ENCODE measurements around the gene INHBE. TPM values are rescaled to one million over a fixed set of nuclear protein-coding genes. Genes with fewer than 3 reads are reported as not detected.
"Not testable (repeated sequence)": the region's sequence is repeated elsewhere in the genome, so short reads cannot be mapped to it uniquely, and the experiment has no call there.

Gene INHBE
- total RNA-seq, 1 donor from 2014 or later = 1.2 TPM

GRCh38 chr12:57418255-57418654 lies 36.9 kb upstream of the INHBE start:
- TF ChIP-seq CTCF (IDR thresholded peaks at IDR 0.05; ENCODE audit: unreplicated experiment) = no peak
- Mint-ChIP-seq H3K9me3 (ENCODE audit: low read depth) (no peaks in the 10 kb centered on the region), H3K27me3 (no peaks in the 10 kb centered on the region), H3K27ac (no peak overlapping the region), H3K4me1 (ENCODE audit: low read depth) (peaks cover 7% of the 10 kb centered on the region), H3K36me3 (ENCODE audit: insufficient read depth) (peaks cover 10% of the 10 kb centered on the region), H3K4me3 (ENCODE audit: low read depth) (no peak overlapping the region)
- no peak for DNase-seq (ENCODE audit: low spot score, unreplicated experiment)

- Mint-ChIP-seq H3K36me3 (ENCODE audit: insufficient read depth) (peaks cover 12% of the 10 kb centered on the region), H3K4me3 (ENCODE audit: low read depth) (no peak overlapping the region), H3K27me3 (no peaks in the 10 kb centered on the region), H3K9me3 (ENCODE audit: low read depth) (no peaks in the 10 kb centered on the region), H3K4me1 (ENCODE audit: low read depth) (peaks cover 7% of the 10 kb centered on the region), H3K27ac (no peak overlapping the region)
- DNase-seq (ENCODE audit: low spot score, unreplicated experiment) = no peak
- no peak for TF ChIP-seq CTCF (IDR thresholded peaks at IDR 0.05; ENCODE audit: unreplicated experiment)
These were observed 35.6 kb upstream of the INHBE start for GRCh38 chr12:57419495-57419894.

- peaks cover 4% of the 10 kb centered on the region for H3K4me1 Mint-ChIP-seq (ENCODE audit: low read depth)
- peak overlapping the region; percentile 34 for H3K27ac Mint-ChIP-seq
These were observed 34.6 kb upstream of the INHBE start for GRCh38 chr12:57420482-57420881.

GRCh38 chr12:57426948-57427347 lies 28.2 kb upstream of the INHBE start:
- not testable (repeated sequence) for H3K4me3 Mint-ChIP-seq (ENCODE audit: low read depth); H3K27me3 Mint-ChIP-seq; DNase-seq (ENCODE audit: low spot score, unreplicated experiment); H3K9me3 Mint-ChIP-seq (ENCODE audit: low read depth)
- Mint-ChIP-seq H3K27ac (peak overlapping the region; percentile 80), H3K4me1 (ENCODE audit: low read depth) (peaks cover 18% of the 10 kb centered on the region), H3K36me3 (ENCODE audit: insufficient read depth) (peaks cover 14% of the 10 kb centered on the region)

More at GRCh38 chr12:57420482-57420881, 34.6 kb upstream of the INHBE start:
- Mint-ChIP-seq H3K9me3 (ENCODE audit: low read depth) (no peaks in the 10 kb centered on the region), H3K4me3 (ENCODE audit: low read depth) (no peak overlapping the region), H3K27me3 (no peaks in the 10 kb centered on the region), H3K36me3 (ENCODE audit: insufficient read depth) (peaks cover 13% of the 10 kb centered on the region)
- DNase-seq (ENCODE audit: low spot score, unreplicated experiment) = no peak
- no peak for TF ChIP-seq CTCF (IDR thresholded peaks at IDR 0.05; ENCODE audit: unreplicated experiment)

GRCh38 chr12:57428965-57429364 lies 26.1 kb upstream of the INHBE start:
- DNase-seq (ENCODE audit: low spot score, unreplicated experiment) = no peak
- H3K4me1 Mint-ChIP-seq (ENCODE audit: low read depth) = peaks cover 20% of the 10 kb centered on the region

More at GRCh38 chr12:57428965-57429364, 26.1 kb upstream of the INHBE start:
- H3K4me3 Mint-ChIP-seq (ENCODE audit: low read depth) = peak overlapping the region; percentile 68
- peak overlapping the region; percentile 94 for H3K27ac Mint-ChIP-seq
- no peaks in the 10 kb centered on the region for H3K9me3 Mint-ChIP-seq (ENCODE audit: low read depth)
- H3K36me3 Mint-ChIP-seq (ENCODE audit: insufficient read depth) = peaks cover 6% of the 10 kb centered on the region
- no peaks in the 10 kb centered on the region for H3K27me3 Mint-ChIP-seq
- TF ChIP-seq CTCF (IDR thresholded peaks at IDR 0.05; ENCODE audit: unreplicated experiment) = no peak
